HL-60 (cell line): ENCODE results near the gene DCHS1.

ENCODE experiments used
- DNase-seq, 2 experiments: peaks; one replicate each; pipeline ENCODE4 v3.0.0-alpha.2; 2010 to 2020; ENCODE audit warnings: low read depth in 1 of 2, low spot score in 1 of 2
- H3K27ac ChIP-seq: fragments of 250-450 bp; sonication (Bioruptor Pico); replicated peaks from 2 replicates; pipeline ENCODE4 v1.5.1; 2020; ENCODE audit warnings: mild to moderate bottlenecking, moderate library complexity
- H3K27me3 ChIP-seq: fragments of 250-450 bp; sonication (Bioruptor Pico); 2 replicates; pipeline ENCODE4 v1.5.1; 2021; ENCODE audit warnings: mild to moderate bottlenecking, moderate library complexity; ENCODE audit not compliant: insufficient read depth, poor library complexity, severe bottlenecking
- H3K4me3 ChIP-seq: replicated peaks from 2 replicates; pipeline ENCODE4 v1.5.1; 2011; ENCODE audit warnings: mild to moderate bottlenecking, control low read depth, low read length; ENCODE audit not compliant: insufficient read depth
- CTCF ChIP-seq: IDR thresholded peaks from one replicate; pipeline ENCODE4 v1.5.1; 2011; ENCODE audit warnings: low read length, control low read depth, inconsistent platforms; ENCODE audit not compliant: insufficient read depth
- GABPA ChIP-seq: IDR thresholded peaks from 2 replicates; pipeline ENCODE4 v1.6.1; 2012; ENCODE audit warnings: low read depth
- POLR2AphosphoS5 ChIP-seq: IDR thresholded peaks from 2 replicates; pipeline ENCODE4 v1.6.1; 2012; ENCODE audit warnings: low read depth
- REST ChIP-seq: IDR thresholded peaks from 2 replicates; pipeline ENCODE4 v1.6.1; 2012; ENCODE audit warnings: low read depth; ENCODE audit not compliant: insufficient replicate concordance
- SPI1 ChIP-seq: IDR thresholded peaks from 2 replicates; pipeline ENCODE4 v1.6.1; 2012; ENCODE audit warnings: low read depth, mild to moderate bottlenecking, borderline replicate concordance

DCHS1 gene

GRCh38 chr11:6602096-6602940 is 53.3 kb downstream of the DCHS1 start:
- DNase-seq = no peak

DNA sequence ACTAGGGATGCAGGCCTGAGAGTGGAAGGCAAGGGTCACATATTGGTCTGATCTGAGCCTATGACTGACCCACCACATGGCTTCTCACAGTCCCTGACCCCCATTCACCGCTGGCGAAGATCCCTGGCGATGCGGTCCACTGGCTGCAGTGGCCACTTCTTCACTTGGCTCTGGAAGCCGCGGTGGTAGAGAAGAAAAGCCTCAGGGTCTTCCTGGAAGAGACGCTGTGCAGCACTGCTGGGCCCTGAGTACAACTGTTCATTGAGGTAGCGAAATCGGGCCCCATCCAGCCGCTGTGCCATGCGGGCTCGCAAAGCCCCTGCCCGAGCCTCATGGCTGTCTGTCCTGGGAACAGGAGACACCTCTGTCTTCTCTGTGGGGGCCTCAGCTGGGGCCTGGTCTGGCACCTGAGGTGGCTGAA is 54.6 kb downstream of the DCHS1 start:
- Histone ChIP-seq H3K27me3 (no peaks in the 10 kb centered on the region), H3K4me3 (no peak overlapping the region), H3K27ac (no peak overlapping the region)
- TF ChIP-seq REST = no peak
- no peak for TF ChIP-seq POLR2AphosphoS5
- no peak for TF ChIP-seq SPI1
- no peak for TF ChIP-seq GABPA
- no peak for TF ChIP-seq CTCF
- no peak for DNase-seq

More at GRCh38 chr11:6602096-6602940, 53.3 kb downstream of the DCHS1 start:
- Histone ChIP-seq H3K27me3 (no peaks in the 10 kb centered on the region), H3K27ac (peak overlapping the region; percentile 78), H3K4me3 (peak overlapping the region; percentile 90)
- no peak for TF ChIP-seq SPI1
- no peak for TF ChIP-seq CTCF
- no peak for TF ChIP-seq GABPA
- TF ChIP-seq POLR2AphosphoS5 = no peak
- TF ChIP-seq REST = no peak

GRCh38 chr11:6599881-6600390 is 55.7 kb downstream of the DCHS1 start:
- DNase-seq = no peak
- Histone ChIP-seq H3K4me3 (no peak overlapping the region), H3K27me3 (no peaks in the 10 kb centered on the region), H3K27ac (no peak overlapping the region)
- TF ChIP-seq SPI1 (no peak), POLR2AphosphoS5 (no peak), CTCF (no peak), GABPA (no peak), REST (no peak)
